Amygdala (tissue), 56 donors: ENCODE data around the gene HDAC6.

ENCODE experiments used
- DNase-seq, 56 donors: peaks; one replicate each; lab custom pipeline; 2025; lab: John Stamatoyannopoulos, UW

HDAC6 gene

GRCh38 chrX:48787505-48788443, 14.1 kb upstream of the HDAC6 start:
- DNase-seq, result no peak

GRCh38 chrX:48789366-48790220, 12.3 kb upstream of the HDAC6 start:
- no peak for DNase-seq

- DNase-seq, result no peak
Measured at GRCh38 chrX:48790477-48790876, 11.4 kb upstream of the HDAC6 start.

- DNase-seq, result no peak
Measured at GRCh38 chrX:48791063-48791820, 10.6 kb upstream of the HDAC6 start.

GRCh38 chrX:48792219-48792618, 9.6 kb upstream of the HDAC6 start:
- DNase-seq, result no peak

GRCh38 chrX:48793935-48794334, 7.9 kb upstream of the HDAC6 start:
- no peak for DNase-seq

- no peak for DNase-seq
Measured at GRCh38 chrX:48794340-48794910, 7.4 kb upstream of the HDAC6 start.

- no peak for DNase-seq
Measured at GRCh38 chrX:48794911-48795515, 6.9 kb upstream of the HDAC6 start.

GRCh38 chrX:48798318-48798717, 3.5 kb upstream of the HDAC6 start:
- DNase-seq, result no peak

- DNase-seq, result peak in 3 of 56 donors; percentile 11 to 21 (median 16)
Measured at GRCh38 chrX:48800574-48801279, 1.1 kb upstream of the HDAC6 start.

GRCh38 chrX:48802089-48802904, 430 bp downstream of the HDAC6 start:
- DNase-seq, result peak in 30 of 56 donors; percentile 7 to 65 (median 42)

GRCh38 chrX:48802905-48803200, 986 bp downstream of the HDAC6 start:
- no peak for DNase-seq

- DNase-seq, result no peak
Measured at GRCh38 chrX:48806081-48806480, 4.2 kb downstream of the HDAC6 start.

GRCh38 chrX:48813644-48814043, 11.8 kb downstream of the HDAC6 start:
- peak in 1 of 56 donors; percentile 15 for DNase-seq

- DNase-seq, result no peak
Measured at GRCh38 chrX:48814722-48815121, 12.9 kb downstream of the HDAC6 start.

GRCh38 chrX:48815266-48815665, 13.4 kb downstream of the HDAC6 start:
- no peak for DNase-seq

- DNase-seq, result no peak
Measured at GRCh38 chrX:48816014-48816810, 14.3 kb downstream of the HDAC6 start.

- DNase-seq, result no peak
Measured at GRCh38 chrX:48818098-48818497, 16.2 kb downstream of the HDAC6 start.
